ENCODE data around the gene TERT. TPM values are rescaled to one million over a fixed set of nuclear protein-coding genes. Genes with fewer than 3 reads are reported as not detected.

The TERT gene
- total RNA-seq, 1 experiment from 2014 or later, result 6.1 TPM

GRCh38 chr5:1249366-1250280 lies 45.2 kb downstream of the TERT start:
- Mint-ChIP-seq H3K27me3 (ENCODE audit: insufficient read depth, unreplicated experiment) (peaks cover 7% of the 10 kb centered on the region), H3K4me3 (ENCODE audit: unreplicated experiment) (no peak overlapping the region), H3K4me1 (ENCODE audit: low read depth, unreplicated experiment) (peaks cover 6% of the 10 kb centered on the region), H3K36me3 (ENCODE audit: insufficient read depth, unreplicated experiment) (no peaks in the 10 kb centered on the region), H3K27ac (ENCODE audit: unreplicated experiment) (no peak overlapping the region), H3K9me3 (ENCODE audit: unreplicated experiment) (no peaks in the 10 kb centered on the region)
- H3K36me3 ChIP-seq (ENCODE audit: control insufficient read depth, insufficient read depth, low read length), result no peaks in the 10 kb centered on the region
- no peak for DNase-seq
- no peaks in the 10 kb centered on the region; the same call in 1 of the 2 replicates for H3K27me3 ChIP-seq (replicated peaks; ENCODE audit: control insufficient read depth, insufficient read depth, low read length)
- ChIA-PET POLR2A (no interaction called here), CTCF (no interaction called here)
- no peaks in the 10 kb centered on the region for H3K9me3 ChIP-seq
- TF ChIP-seq, protein P1, sequence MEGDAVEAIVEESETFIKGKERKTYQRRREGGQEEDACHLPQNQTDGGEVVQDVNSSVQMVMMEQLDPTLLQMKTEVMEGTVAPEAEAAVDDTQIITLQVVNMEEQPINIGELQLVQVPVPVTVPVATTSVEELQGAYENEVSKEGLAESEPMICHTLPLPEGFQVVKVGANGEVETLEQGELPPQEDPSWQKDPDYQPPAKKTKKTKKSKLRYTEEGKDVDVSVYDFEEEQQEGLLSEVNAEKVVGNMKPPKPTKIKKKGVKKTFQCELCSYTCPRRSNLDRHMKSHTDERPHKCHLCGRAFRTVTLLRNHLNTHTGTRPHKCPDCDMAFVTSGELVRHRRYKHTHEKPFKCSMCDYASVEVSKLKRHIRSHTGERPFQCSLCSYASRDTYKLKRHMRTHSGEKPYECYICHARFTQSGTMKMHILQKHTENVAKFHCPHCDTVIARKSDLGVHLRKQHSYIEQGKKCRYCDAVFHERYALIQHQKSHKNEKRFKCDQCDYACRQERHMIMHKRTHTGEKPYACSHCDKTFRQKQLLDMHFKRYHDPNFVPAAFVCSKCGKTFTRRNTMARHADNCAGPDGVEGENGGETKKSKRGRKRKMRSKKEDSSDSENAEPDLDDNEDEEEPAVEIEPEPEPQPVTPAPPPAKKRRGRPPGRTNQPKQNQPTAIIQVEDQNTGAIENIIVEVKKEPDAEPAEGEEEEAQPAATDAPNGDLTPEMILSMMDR (IDR thresholded peaks at IDR 0.05; ENCODE audit: insufficient read depth in 1 of 2, low read depth in 1 of 2, low read length in 1 of 2, severe bottlenecking in 1 of 2, unreplicated experiment in 1 of 2), result no peak
- BruUV-seq (replicated peaks), result no TSS peak
- peaks cover 7% of the 10 kb centered on the region for H3K4me1 ChIP-seq
- intact Hi-C loops (cut with micrococcal nuclease; ENCODE audit: unreplicated experiment), result no loop called here
- H3K4me3 ChIP-seq (ENCODE audit: low read depth, low read length), result no peak overlapping the region

- Mint-ChIP-seq H3K4me3 (ENCODE audit: unreplicated experiment) (no peak overlapping the region), H3K27me3 (ENCODE audit: insufficient read depth, unreplicated experiment) (peaks cover 7% of the 10 kb centered on the region), H3K27ac (ENCODE audit: unreplicated experiment) (no peak overlapping the region), H3K36me3 (ENCODE audit: insufficient read depth, unreplicated experiment) (no peaks in the 10 kb centered on the region), H3K4me1 (ENCODE audit: low read depth, unreplicated experiment) (peaks cover 6% of the 10 kb centered on the region), H3K9me3 (ENCODE audit: unreplicated experiment) (no peaks in the 10 kb centered on the region)
- no peaks in the 10 kb centered on the region for H3K36me3 ChIP-seq (ENCODE audit: control insufficient read depth, insufficient read depth, low read length)
- intact Hi-C loops (cut with micrococcal nuclease; ENCODE audit: unreplicated experiment), result no loop called here
- DNase-seq, result no peak
- no peaks in the 10 kb centered on the region for H3K9me3 ChIP-seq
- CTCF ChIA-PET, result no interaction called here
- TF ChIP-seq, protein P1 (IDR thresholded peaks at IDR 0.05; ENCODE audit: insufficient read depth in 1 of 2, low read depth in 1 of 2, low read length in 1 of 2, severe bottlenecking in 1 of 2, unreplicated experiment in 1 of 2), result no peak
- no peaks in the 10 kb centered on the region; the same call in 1 of the 2 replicates for H3K27me3 ChIP-seq (replicated peaks; ENCODE audit: control insufficient read depth, insufficient read depth, low read length)
- peaks cover 7% of the 10 kb centered on the region for H3K4me1 ChIP-seq
- BruUV-seq (replicated peaks), result no TSS peak
- POLR2A ChIA-PET, result no interaction called here
- no peak overlapping the region for H3K4me3 ChIP-seq (ENCODE audit: low read depth, low read length)
Measured at GRCh38 chr5:1247811-1248210, 47.1 kb downstream of the TERT start.

DNA sequence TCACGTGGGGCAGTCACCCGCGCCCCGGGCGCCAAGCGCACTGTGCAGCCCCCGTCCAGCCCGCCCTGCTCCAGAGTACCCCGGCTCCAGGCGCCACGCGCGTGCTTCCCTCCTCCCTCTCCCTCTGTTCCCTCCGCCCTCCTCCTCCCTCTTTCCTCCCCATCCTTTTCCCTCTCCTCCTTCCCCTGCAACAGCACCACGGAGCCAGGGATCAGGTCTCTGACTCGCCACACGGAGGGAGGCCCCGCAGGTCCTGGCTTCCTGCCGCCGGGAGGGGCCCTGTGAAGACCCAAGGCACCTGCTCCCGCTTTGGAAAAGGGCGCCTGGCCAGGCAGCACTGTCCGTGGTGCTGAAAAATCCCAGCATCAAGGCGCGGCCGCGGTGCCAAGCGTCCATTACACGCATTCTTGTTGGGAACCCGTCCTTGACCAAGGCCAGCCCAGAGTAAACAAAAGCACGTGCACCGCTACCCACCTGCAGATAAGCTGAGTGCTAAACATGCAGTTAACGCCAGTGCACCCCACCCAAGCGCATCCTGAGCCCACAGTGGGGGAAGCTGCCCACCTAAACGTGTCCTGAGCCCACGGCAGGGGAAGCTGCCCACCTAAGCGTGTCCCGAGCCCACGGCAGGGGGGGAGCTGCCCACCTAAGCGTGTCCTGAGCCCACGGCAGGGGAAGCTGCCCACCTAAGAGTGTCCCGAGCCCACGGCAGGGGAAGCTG lies 48.0 kb downstream of the TERT start:
- peak; percentile 78 to 82 for DNase-seq
- Histone ChIP-seq H3K36me3 (ENCODE audit: control insufficient read depth, insufficient read depth, low read length) (no peaks in the 10 kb centered on the region), H3K9me3 (no peaks in the 10 kb centered on the region), H3K4me1 (peaks cover 4% of the 10 kb centered on the region), H3K4me3 (ENCODE audit: low read depth, low read length) (no peak overlapping the region), H3K27me3 (replicated peaks; ENCODE audit: control insufficient read depth, insufficient read depth, low read length) (no peaks in the 10 kb centered on the region; the same call in 1 of the 2 replicates)
- H3K27ac Mint-ChIP-seq (ENCODE audit: unreplicated experiment), result no peak overlapping the region
- no TSS peak for BruUV-seq (replicated peaks)
- H3K9me3 Mint-ChIP-seq (ENCODE audit: unreplicated experiment), result no peaks in the 10 kb centered on the region
- CTCF ChIA-PET, result no interaction called here
- H3K27me3 Mint-ChIP-seq (ENCODE audit: insufficient read depth, unreplicated experiment), result peaks cover 7% of the 10 kb centered on the region
- H3K36me3 Mint-ChIP-seq (ENCODE audit: insufficient read depth, unreplicated experiment), result no peaks in the 10 kb centered on the region
- POLR2A ChIA-PET, result no interaction called here
- TF ChIP-seq, protein P1 (IDR thresholded peaks at IDR 0.05; ENCODE audit: insufficient read depth in 1 of 2, low read depth in 1 of 2, low read length in 1 of 2, severe bottlenecking in 1 of 2, unreplicated experiment in 1 of 2), result no peak
- no peak overlapping the region for H3K4me3 Mint-ChIP-seq (ENCODE audit: unreplicated experiment)
- peaks cover under 1% of the 10 kb centered on the region for H3K4me1 Mint-ChIP-seq (ENCODE audit: low read depth, unreplicated experiment)
- intact Hi-C loops (cut with micrococcal nuclease; ENCODE audit: unreplicated experiment), result no loop called here

Measured in Caco-2 (cell line).